Measurements from ENCODE around the gene BPIFB4. TPM values are rescaled to one million over a fixed set of nuclear protein-coding genes. Genes with fewer than 3 reads are reported as not detected.
A peak's percentile ranks its signal among the peaks of the same experiment; 100 is the strongest.

The BPIFB4 gene
- not detected for polyA plus RNA-seq (ENCODE audit: low read depth in 6 of 6)

- no peak for DNase-seq
- Mint-ChIP-seq H3K4me1 (no peaks in the 10 kb centered on the region), H3K4me3 (no peak within 1 kb of the TSS), H3K27me3 (peaks cover 0 to 32% (median 20%) of the 10 kb centered on the region in 3 donors), H3K9me3 (peaks cover 0 to 6% (median 0%) of the 10 kb centered on the region in 7 donors), H3K27ac (peak within 1 kb of the TSS in 1 of 6 donors; percentile 63), H3K36me3 (no peaks in the 10 kb centered on the region)
- ATAC-seq (ENCODE audit: low read depth in 2 of 2), result no peak
These were observed at the start of gene BPIFB4 for GRCh38 chr20:33079259-33079658. Gene BPIFB4, plus strand, starts transcription at chr20:33079643. Its CDS starts 1,884 bp downstream, at chr20:33081527.

GRCh38 chr20:33030076-33030475 is 49.4 kb upstream of the BPIFB4 start:
- no peak overlapping the region for H3K27ac Mint-ChIP-seq
- peaks cover 0 to 14% (median 6%) of the 10 kb centered on the region in 7 donors for H3K9me3 Mint-ChIP-seq
- no peak overlapping the region for H3K4me3 Mint-ChIP-seq
- DNase-seq (no peak), ATAC-seq (ENCODE audit: low read depth in 2 of 2) (no peak)
- H3K27me3 Mint-ChIP-seq, result peaks cover 9 to 17% (median 12%) of the 10 kb centered on the region in 3 donors
- no peaks in the 10 kb centered on the region for H3K4me1 Mint-ChIP-seq
- H3K36me3 Mint-ChIP-seq, result peaks cover 0 to 8% of the 10 kb centered on the region in 2 donors

GRCh38 chr20:33030569-33030968 is 48.9 kb upstream of the BPIFB4 start:
- peaks cover 9 to 17% (median 12%) of the 10 kb centered on the region in 3 donors for H3K27me3 Mint-ChIP-seq
- DNase-seq (no peak), ATAC-seq (ENCODE audit: low read depth in 2 of 2) (no peak)
- H3K4me1 Mint-ChIP-seq, result no peaks in the 10 kb centered on the region
- H3K27ac Mint-ChIP-seq, result no peak overlapping the region
- peaks cover 0 to 14% (median 6%) of the 10 kb centered on the region in 7 donors for H3K9me3 Mint-ChIP-seq
- peaks cover 0 to 8% of the 10 kb centered on the region in 2 donors for H3K36me3 Mint-ChIP-seq
- no peak overlapping the region for H3K4me3 Mint-ChIP-seq

GRCh38 chr20:33031531-33031930 is 47.9 kb upstream of the BPIFB4 start, which contains the start of gene BPIFB6:
Gene BPIFB6, plus strand, starts transcription at chr20:33031648. Its CDS starts 0 bp downstream, at chr20:33031648.
- H3K9me3 Mint-ChIP-seq, result peaks cover 0 to 14% (median 6%) of the 10 kb centered on the region in 7 donors
- DNase-seq, result no peak
- no peaks in the 10 kb centered on the region for H3K4me1 Mint-ChIP-seq
- peaks cover 0 to 8% of the 10 kb centered on the region in 2 donors for H3K36me3 Mint-ChIP-seq
- ATAC-seq (ENCODE audit: low read depth in 2 of 2), result no peak
- peak within 1 kb of the TSS in 1 of 8 donors; percentile 35 for H3K4me3 Mint-ChIP-seq
- H3K27me3 Mint-ChIP-seq, result peaks cover 9 to 17% (median 12%) of the 10 kb centered on the region in 3 donors
- H3K27ac Mint-ChIP-seq, result peak within 1 kb of the TSS in 1 of 6 donors; percentile 16

- Mint-ChIP-seq H3K27ac (peak overlapping the region in 1 of 6 donors; percentile 16), H3K9me3 (peaks cover 0 to 14% (median 6%) of the 10 kb centered on the region in 7 donors), H3K36me3 (peaks cover 0 to 8% of the 10 kb centered on the region in 2 donors), H3K4me3 (no peak overlapping the region), H3K27me3 (peaks cover 9 to 19% (median 13%) of the 10 kb centered on the region in 3 donors), H3K4me1 (no peaks in the 10 kb centered on the region)
- DNase-seq, result no peak
- ATAC-seq (ENCODE audit: low read depth in 2 of 2), result no peak
These were observed 46.9 kb upstream of the BPIFB4 start for GRCh38 chr20:33032555-33032954.

- Mint-ChIP-seq H3K36me3 (peaks cover 0 to 8% of the 10 kb centered on the region in 2 donors), H3K4me1 (no peaks in the 10 kb centered on the region), H3K27me3 (peaks cover 9 to 27% (median 21%) of the 10 kb centered on the region in 3 donors), H3K9me3 (peaks cover 0 to 21% (median 8%) of the 10 kb centered on the region in 7 donors), H3K27ac (no peak overlapping the region), H3K4me3 (no peak overlapping the region)
- ATAC-seq (ENCODE audit: low read depth in 2 of 2), result no peak
- DNase-seq, result no peak
These were observed 46.1 kb upstream of the BPIFB4 start for GRCh38 chr20:33033381-33033780.

- Mint-ChIP-seq H3K9me3 (peaks cover 0 to 24% (median 9%) of the 10 kb centered on the region in 7 donors), H3K27ac (no peak overlapping the region), H3K36me3 (peaks cover 0 to 8% of the 10 kb centered on the region in 2 donors), H3K4me1 (no peaks in the 10 kb centered on the region), H3K27me3 (peaks cover 9 to 32% (median 28%) of the 10 kb centered on the region in 3 donors), H3K4me3 (peak overlapping the region in 1 of 8 donors; percentile 34)
- DNase-seq (no peak), ATAC-seq (ENCODE audit: low read depth in 2 of 2) (no peak)
These were observed 45.3 kb upstream of the BPIFB4 start for GRCh38 chr20:33034115-33034514.

GRCh38 chr20:33034901-33035492 is 44.4 kb upstream of the BPIFB4 start:
- no peak overlapping the region for H3K4me3 Mint-ChIP-seq
- H3K27me3 Mint-ChIP-seq, result peaks cover 9 to 38% (median 28%) of the 10 kb centered on the region in 3 donors
- ATAC-seq (ENCODE audit: low read depth in 2 of 2) (no peak), DNase-seq (no peak)
- no peaks in the 10 kb centered on the region for H3K4me1 Mint-ChIP-seq
- no peak overlapping the region for H3K27ac Mint-ChIP-seq
- H3K9me3 Mint-ChIP-seq, result peaks cover 0 to 24% (median 9%) of the 10 kb centered on the region in 7 donors
- peaks cover 0 to 8% of the 10 kb centered on the region in 2 donors for H3K36me3 Mint-ChIP-seq

GRCh38 chr20:33037456-33037855 is 42.0 kb upstream of the BPIFB4 start:
- Mint-ChIP-seq H3K9me3 (peaks cover 0 to 22% (median 9%) of the 10 kb centered on the region in 7 donors), H3K4me3 (no peak overlapping the region), H3K27ac (no peak overlapping the region), H3K4me1 (no peaks in the 10 kb centered on the region), H3K27me3 (peaks cover 14 to 34% (median 24%) of the 10 kb centered on the region in 3 donors), H3K36me3 (peaks cover 0 to 7% of the 10 kb centered on the region in 2 donors)
- DNase-seq, result no peak
- ATAC-seq (ENCODE audit: low read depth in 2 of 2), result no peak

GRCh38 chr20:33038243-33038642 is 41.2 kb upstream of the BPIFB4 start:
- Mint-ChIP-seq H3K27me3 (peaks cover 14 to 29% (median 16%) of the 10 kb centered on the region in 3 donors), H3K9me3 (peaks cover 0 to 15% (median 6%) of the 10 kb centered on the region in 7 donors), H3K36me3 (no peaks in the 10 kb centered on the region), H3K27ac (peak overlapping the region in 1 of 6 donors; percentile 70), H3K4me3 (no peak overlapping the region), H3K4me1 (no peaks in the 10 kb centered on the region)
- no peak for DNase-seq
- no peak for ATAC-seq (ENCODE audit: low read depth in 2 of 2)

GRCh38 chr20:33042430-33042829 is 37.0 kb upstream of the BPIFB4 start:
- DNase-seq (no peak), ATAC-seq (ENCODE audit: low read depth in 2 of 2) (no peak)
- Mint-ChIP-seq H3K4me3 (no peak overlapping the region), H3K36me3 (peaks cover 4 to 16% of the 10 kb centered on the region in 2 donors), H3K9me3 (peaks cover 20 to 34% (median 24%) of the 10 kb centered on the region in 7 donors), H3K4me1 (no peaks in the 10 kb centered on the region), H3K27ac (peak overlapping the region in 1 of 6 donors; percentile 18), H3K27me3 (peaks cover 5 to 28% (median 15%) of the 10 kb centered on the region in 3 donors)

- Mint-ChIP-seq H3K27ac (no peak overlapping the region), H3K4me1 (no peaks in the 10 kb centered on the region), H3K36me3 (peaks cover 4 to 16% of the 10 kb centered on the region in 2 donors), H3K4me3 (no peak overlapping the region), H3K9me3 (peaks cover 18 to 36% (median 24%) of the 10 kb centered on the region in 7 donors), H3K27me3 (peaks cover 5 to 21% (median 9%) of the 10 kb centered on the region in 3 donors)
- ATAC-seq (ENCODE audit: low read depth in 2 of 2), result no peak
- no peak for DNase-seq
These were observed 36.3 kb upstream of the BPIFB4 start for GRCh38 chr20:33042983-33043730.

GRCh38 chr20:33043731-33044181 is 35.7 kb upstream of the BPIFB4 start:
- ATAC-seq (ENCODE audit: low read depth in 2 of 2), result no peak
- Mint-ChIP-seq H3K4me3 (peak overlapping the region in 1 of 8 donors; percentile 16), H3K9me3 (peaks cover 13 to 36% (median 24%) of the 10 kb centered on the region in 7 donors), H3K4me1 (no peaks in the 10 kb centered on the region), H3K27ac (no peak overlapping the region), H3K27me3 (peaks cover 3 to 15% (median 5%) of the 10 kb centered on the region in 3 donors), H3K36me3 (peaks cover 4 to 16% of the 10 kb centered on the region in 2 donors)
- DNase-seq, result no peak

Measured in naive B cell (primary cell).